Caco-2 (cell line): Measurements from ENCODE around the gene UBE2E3. TPM values are rescaled to one million over a fixed set of nuclear protein-coding genes. Genes with fewer than 3 reads are reported as not detected.

Experiments used
- BruUV-seq: library from RNA; stranded (reverse); fragments of 400-500 nt; replicated peaks from 2 replicates; lab custom pipeline; 2021; lab: Mats Ljungman, UMichigan
- CTCF ChIA-PET: fragments of 300-600 bp; sonication (Branson Sonifier 250); formaldehyde crosslinking; loops from one replicate; lab custom pipeline; 2022; ENCODE audit warnings: antibody characterized with exemption; lab: Charles Lee
- POLR2A ChIA-PET: fragments of 300-600 bp; sonication (Branson Sonifier 250); formaldehyde crosslinking; loops from one replicate; lab custom pipeline; 2022; ENCODE audit warnings: antibody characterized with exemption; lab: Charles Lee
- DNase-seq, 2 experiments: peaks; one replicate each; pipeline versions ENCODE4 v3.0.0 to v3.0.0-alpha.2; 2020 to 2022
- H3K27me3 ChIP-seq: replicated peaks from 2 replicates; pipeline ENCODE4 v1.6.0; 2011; ENCODE audit warnings: low read length; ENCODE audit not compliant: control insufficient read depth, insufficient read depth
- H3K36me3 ChIP-seq: 2 replicates; pipeline ENCODE4 v1.5.1; 2011; ENCODE audit warnings: low read length; ENCODE audit not compliant: control insufficient read depth, insufficient read depth
- H3K4me1 ChIP-seq: fragments of 250-450 bp; sonication (Bioruptor Pico); 2 replicates; pipeline ENCODE4 v1.5.1; 2020; ENCODE audit warnings: mild to moderate bottlenecking
- H3K4me3 ChIP-seq: 2 replicates; pipeline ENCODE4 v1.5.1; 2011; ENCODE audit warnings: low read depth, mild to moderate bottlenecking, control low read depth, low read length
- H3K9me3 ChIP-seq: fragments of 250-450 bp; sonication (Bioruptor Pico); 2 replicates; pipeline ENCODE4 v1.5.1; 2020; ENCODE audit warnings: mild to moderate bottlenecking, moderate library complexity
- H3K27ac Mint-ChIP-seq: one replicate; pipeline ENCODE4 v1.8.0; 2022; ENCODE audit warnings: mixed read lengths; ENCODE audit not compliant: unreplicated experiment
- H3K27me3 Mint-ChIP-seq: one replicate; pipeline ENCODE4 v1.8.0; 2022; ENCODE audit warnings: mixed read lengths; ENCODE audit not compliant: insufficient read depth, unreplicated experiment
- H3K36me3 Mint-ChIP-seq: one replicate; pipeline ENCODE4 v1.8.0; 2022; ENCODE audit warnings: mild to moderate bottlenecking, mixed read lengths; ENCODE audit not compliant: insufficient read depth, unreplicated experiment
- H3K4me1 Mint-ChIP-seq: one replicate; pipeline ENCODE4 v1.8.0; 2022; ENCODE audit warnings: low read depth, mixed read lengths; ENCODE audit not compliant: unreplicated experiment
- H3K4me3 Mint-ChIP-seq: one replicate; pipeline ENCODE4 v1.8.0; 2022; ENCODE audit warnings: mild to moderate bottlenecking, moderate library complexity, mixed read lengths; ENCODE audit not compliant: unreplicated experiment
- H3K9me3 Mint-ChIP-seq: one replicate; pipeline ENCODE4 v1.8.0; 2022; ENCODE audit warnings: mixed read lengths; ENCODE audit not compliant: unreplicated experiment
- CTCF ChIP-seq, 2 experiments: fragments of 200-600 bp in 1 of 2; IDR thresholded peaks; 1 replicate in 1 of 2; 2 replicates in 1 of 2; pipeline versions ENCODE4 v1.5.1 to v1.8.0; 2011 to 2022; ENCODE audit warnings: antibody characterized with exemption in 1 of 2, control low read depth in 1 of 2, inconsistent platforms in 1 of 2, low read depth in 1 of 2, low read length in 1 of 2, mild to moderate bottlenecking in 1 of 2, moderate library complexity in 1 of 2; ENCODE audit not compliant: insufficient read depth in 1 of 2, severe bottlenecking in 1 of 2, unreplicated experiment in 1 of 2
- intact Hi-C: fragments of 100-400 bp; cut with micrococcal nuclease; formaldehyde crosslinking; loops from one replicate; pipeline ENCODE4 v1.10.0; 2022; ENCODE audit not compliant: unreplicated experiment
- total RNA-seq: library from RNA; stranded (reverse); gene quantifications from 2 replicates; pipeline ENCODE4 v1.2.3, GENCODE V29; 2022

The UBE2E3 gene
- total RNA-seq, 1 experiment from 2014 or later: 9.0 TPM

GRCh38 chr2:181007086-181007837 is 26.9 kb downstream of the UBE2E3 start:
- H3K36me3 ChIP-seq: no peaks in the 10 kb centered on the region
- no peak for TF ChIP-seq CTCF (IDR thresholded peaks at IDR 0.05; ENCODE audit: insufficient read depth in 1 of 2, low read depth in 1 of 2, low read length in 1 of 2, severe bottlenecking in 1 of 2, unreplicated experiment in 1 of 2)
- H3K4me3 ChIP-seq: no peak overlapping the region
- no peaks in the 10 kb centered on the region for H3K27me3 ChIP-seq
- no TSS peak for BruUV-seq
- intact Hi-C loops: no loop called here
- no peak overlapping the region for H3K27ac Mint-ChIP-seq
- no peak for DNase-seq
- H3K36me3 Mint-ChIP-seq: no peaks in the 10 kb centered on the region
- H3K4me1 ChIP-seq: no peaks in the 10 kb centered on the region
- no peaks in the 10 kb centered on the region for H3K9me3 ChIP-seq
- H3K4me3 Mint-ChIP-seq: no peak overlapping the region
- POLR2A ChIA-PET: no interaction called here
- no peaks in the 10 kb centered on the region for H3K9me3 Mint-ChIP-seq
- H3K4me1 Mint-ChIP-seq: no peaks in the 10 kb centered on the region
- CTCF ChIA-PET: no interaction called here
- H3K27me3 Mint-ChIP-seq: no peaks in the 10 kb centered on the region

GRCh38 chr2:181008407-181008806 is 28.0 kb downstream of the UBE2E3 start:
- no peak for TF ChIP-seq CTCF (IDR thresholded peaks at IDR 0.05; ENCODE audit: insufficient read depth in 1 of 2, low read depth in 1 of 2, low read length in 1 of 2, severe bottlenecking in 1 of 2, unreplicated experiment in 1 of 2)
- Histone ChIP-seq H3K27me3 (no peaks in the 10 kb centered on the region), H3K9me3 (no peaks in the 10 kb centered on the region), H3K4me3 (no peak overlapping the region), H3K36me3 (no peaks in the 10 kb centered on the region), H3K4me1 (no peaks in the 10 kb centered on the region)
- Mint-ChIP-seq H3K4me3 (no peak overlapping the region), H3K36me3 (no peaks in the 10 kb centered on the region), H3K27me3 (no peaks in the 10 kb centered on the region), H3K9me3 (no peaks in the 10 kb centered on the region), H3K4me1 (no peaks in the 10 kb centered on the region), H3K27ac (no peak overlapping the region)
- CTCF ChIA-PET: no interaction called here
- POLR2A ChIA-PET: no interaction called here
- no peak for DNase-seq
- intact Hi-C loops: no loop called here
- no TSS peak for BruUV-seq

- intact Hi-C loops: no loop called here
- no peak overlapping the region for H3K27ac Mint-ChIP-seq
- ChIA-PET POLR2A (no interaction called here), CTCF (no interaction called here)
- H3K36me3 Mint-ChIP-seq: no peaks in the 10 kb centered on the region
- H3K4me3 Mint-ChIP-seq: no peak overlapping the region
- Histone ChIP-seq H3K36me3 (no peaks in the 10 kb centered on the region), H3K4me3 (no peak overlapping the region), H3K27me3 (no peaks in the 10 kb centered on the region), H3K4me1 (no peaks in the 10 kb centered on the region), H3K9me3 (no peaks in the 10 kb centered on the region)
- no TSS peak for BruUV-seq
- H3K27me3 Mint-ChIP-seq: peaks cover 2% of the 10 kb centered on the region
- TF ChIP-seq CTCF (IDR thresholded peaks at IDR 0.05; ENCODE audit: insufficient read depth in 1 of 2, low read depth in 1 of 2, low read length in 1 of 2, severe bottlenecking in 1 of 2, unreplicated experiment in 1 of 2): no peak
- H3K4me1 Mint-ChIP-seq: no peaks in the 10 kb centered on the region
- no peaks in the 10 kb centered on the region for H3K9me3 Mint-ChIP-seq
- DNase-seq: no peak
Measured at GRCh38 chr2:181021199-181021789, 40.9 kb downstream of the UBE2E3 start.
